Central memory CD8-positive, alpha-beta T cell (primary cell): ENCODE data around the gene TBC1D5.
"Not testable (repeated sequence)": the region's sequence is repeated elsewhere in the genome, so short reads cannot be mapped to it uniquely, and the experiment has no call there.

ENCODE experiments used
- ATAC-seq: fragments of 150-1000 bp; cut with Tn5 transposase; replicated peaks from 2 replicates; pipeline ENCODE4 v1.10.0; 2022; ENCODE audit warnings: mild to moderate bottlenecking, moderate FRiP score, moderate number of reproducible peaks; ENCODE audit not compliant: poor library complexity, severe bottlenecking; ENCODE audit errors: extremely low read depth
- DNase-seq, 2 donors: peaks; one replicate each; pipeline ENCODE4 v3.0.0; 2021; ENCODE audit warnings: low spot score in 2 of 2
- H3K27ac Mint-ChIP-seq: one replicate; pipeline ENCODE4 v1.8.0; 2022; ENCODE audit warnings: low read depth, mild to moderate bottlenecking, moderate library complexity, mixed read lengths
- H3K27me3 Mint-ChIP-seq: one replicate; pipeline ENCODE4 v1.8.0; 2022; ENCODE audit warnings: mixed read lengths
- H3K36me3 Mint-ChIP-seq: one replicate; pipeline ENCODE4 v1.8.0; 2022; ENCODE audit warnings: mild to moderate bottlenecking, moderate library complexity, mixed read lengths; ENCODE audit not compliant: insufficient read depth
- H3K4me1 Mint-ChIP-seq: one replicate; pipeline ENCODE4 v1.8.0; 2022; ENCODE audit warnings: mixed read lengths
- H3K4me3 Mint-ChIP-seq: one replicate; pipeline ENCODE4 v1.8.0; 2022; ENCODE audit warnings: mild to moderate bottlenecking, moderate library complexity, mixed read lengths
- H3K9me3 Mint-ChIP-seq: one replicate; pipeline ENCODE4 v1.8.0; 2022; ENCODE audit warnings: mixed read lengths

Gene TBC1D5

DNA sequence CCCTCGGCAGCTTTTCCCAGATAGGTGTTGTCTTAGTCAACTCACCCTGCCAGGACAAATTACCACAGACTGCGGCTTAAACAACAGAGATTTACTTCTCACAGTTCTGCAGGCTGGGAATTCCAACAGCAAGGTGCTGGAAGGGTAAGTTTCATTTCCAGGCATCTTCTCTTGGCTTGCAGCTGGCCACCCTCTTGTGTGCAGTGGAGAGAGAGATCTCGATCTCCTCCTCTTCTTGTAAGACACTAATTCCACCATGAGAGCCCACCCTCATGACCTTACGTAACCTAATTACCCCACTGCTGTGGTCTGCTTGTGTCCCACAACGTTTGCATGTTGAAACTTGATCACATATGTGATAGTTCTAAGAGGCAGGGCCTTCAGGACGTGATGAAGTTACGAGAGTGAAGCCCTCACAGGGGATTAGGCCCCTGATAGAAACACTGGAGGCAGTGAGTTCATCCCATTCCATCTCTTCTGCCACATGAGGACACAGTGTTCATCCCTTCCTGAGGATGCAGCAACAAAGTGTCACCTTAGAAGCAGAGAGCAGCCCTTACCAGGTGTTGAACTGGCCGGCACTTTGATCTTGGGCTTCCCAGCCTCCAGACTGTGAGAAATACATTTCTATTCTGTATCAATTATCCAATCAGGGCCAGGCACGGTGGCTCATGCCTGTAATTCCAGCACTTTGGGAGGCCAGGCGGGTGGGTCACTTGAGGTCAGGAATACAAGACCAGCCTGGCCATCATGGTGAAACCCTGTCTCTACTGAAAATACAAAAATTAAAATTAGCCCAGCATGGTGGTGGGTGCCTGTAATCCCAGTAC, 609.9 kb downstream of the TBC1D5 start:
- Mint-ChIP-seq H3K4me3 (no peak overlapping the region), H3K27me3 (no peaks in the 10 kb centered on the region), H3K9me3 (no peaks in the 10 kb centered on the region), H3K27ac (no peak overlapping the region), H3K4me1 (peaks cover 13% of the 10 kb centered on the region), H3K36me3 (no peaks in the 10 kb centered on the region)
- no peak for ATAC-seq
- DNase-seq = no peak

DNA sequence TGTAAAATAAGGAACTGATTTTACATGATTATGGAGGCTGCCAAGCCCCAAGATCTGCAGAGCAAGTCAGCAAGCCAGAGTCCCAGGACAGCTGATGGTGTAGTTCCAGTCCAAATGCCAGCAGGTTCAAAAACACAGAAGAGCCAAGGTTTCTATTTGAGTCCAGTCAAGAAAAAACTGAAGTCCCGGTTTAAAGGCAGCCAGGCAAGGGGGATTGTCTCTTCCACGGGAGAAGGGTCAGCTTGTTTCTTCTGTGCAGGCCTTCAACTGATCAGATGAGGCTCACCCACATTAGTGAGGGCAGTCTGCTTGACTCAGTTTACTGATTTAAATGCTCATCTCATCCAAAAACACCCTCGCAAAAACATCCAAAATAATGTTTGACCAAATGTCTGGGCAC, 611.5 kb downstream of the TBC1D5 start:
- ATAC-seq (no peak), DNase-seq (no peak)
- Mint-ChIP-seq H3K27me3 (no peaks in the 10 kb centered on the region), H3K4me1 (peaks cover 13% of the 10 kb centered on the region), H3K9me3 (no peaks in the 10 kb centered on the region), H3K36me3 (no peaks in the 10 kb centered on the region), H3K27ac (no peak overlapping the region), H3K4me3 (no peak overlapping the region)

DNA sequence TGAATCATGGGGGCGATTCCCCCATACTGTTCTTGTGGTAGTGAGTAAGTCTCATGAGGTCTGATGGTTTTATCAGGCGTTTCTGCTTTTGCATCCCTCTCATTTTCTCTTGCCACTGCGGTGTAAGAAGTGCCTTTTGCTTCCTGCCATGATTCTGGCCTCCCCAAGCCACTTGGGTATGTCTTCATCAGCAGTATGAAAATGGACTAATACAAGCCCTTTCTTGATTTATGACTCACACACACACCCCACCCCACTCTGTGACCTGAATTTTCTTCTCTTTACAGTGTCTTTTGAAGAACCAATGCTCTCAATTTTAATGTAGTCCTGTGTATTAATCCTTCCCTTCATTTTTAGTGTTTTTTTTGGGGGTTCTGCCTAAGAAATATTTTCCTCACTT, 612.9 kb downstream of the TBC1D5 start:
- peaks cover 13% of the 10 kb centered on the region for H3K4me1 Mint-ChIP-seq
- no peaks in the 10 kb centered on the region for H3K36me3 Mint-ChIP-seq
- DNase-seq = no peak
- no peaks in the 10 kb centered on the region for H3K9me3 Mint-ChIP-seq
- no peak overlapping the region for H3K27ac Mint-ChIP-seq
- no peak overlapping the region for H3K4me3 Mint-ChIP-seq
- H3K27me3 Mint-ChIP-seq = no peaks in the 10 kb centered on the region
- ATAC-seq = no peak

DNA sequence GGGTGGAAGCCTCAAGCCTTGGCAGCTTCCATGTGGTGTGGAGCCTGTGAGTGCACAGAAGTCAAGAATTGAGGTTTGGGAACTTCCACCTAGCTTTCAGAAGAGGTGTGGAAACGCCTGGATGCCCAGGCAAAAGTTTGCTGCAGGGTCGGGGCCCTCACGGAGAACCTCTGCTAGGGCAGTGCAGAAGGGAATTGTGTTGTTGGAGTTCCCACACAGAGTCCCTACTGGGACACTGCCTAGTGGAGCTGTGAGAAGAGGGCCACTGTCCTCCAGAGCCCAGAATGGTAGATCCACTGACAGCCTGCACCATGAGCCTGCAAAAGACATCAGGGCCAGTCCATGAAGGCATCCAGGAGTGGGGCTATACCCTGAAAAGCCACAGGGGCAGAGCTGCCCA, 613.8 kb downstream of the TBC1D5 start:
- not testable (repeated sequence) for H3K27me3 Mint-ChIP-seq, H3K4me3 Mint-ChIP-seq, H3K9me3 Mint-ChIP-seq, H3K36me3 Mint-ChIP-seq, DNase-seq, H3K27ac Mint-ChIP-seq, ATAC-seq
- peaks cover 13% of the 10 kb centered on the region for H3K4me1 Mint-ChIP-seq

DNA sequence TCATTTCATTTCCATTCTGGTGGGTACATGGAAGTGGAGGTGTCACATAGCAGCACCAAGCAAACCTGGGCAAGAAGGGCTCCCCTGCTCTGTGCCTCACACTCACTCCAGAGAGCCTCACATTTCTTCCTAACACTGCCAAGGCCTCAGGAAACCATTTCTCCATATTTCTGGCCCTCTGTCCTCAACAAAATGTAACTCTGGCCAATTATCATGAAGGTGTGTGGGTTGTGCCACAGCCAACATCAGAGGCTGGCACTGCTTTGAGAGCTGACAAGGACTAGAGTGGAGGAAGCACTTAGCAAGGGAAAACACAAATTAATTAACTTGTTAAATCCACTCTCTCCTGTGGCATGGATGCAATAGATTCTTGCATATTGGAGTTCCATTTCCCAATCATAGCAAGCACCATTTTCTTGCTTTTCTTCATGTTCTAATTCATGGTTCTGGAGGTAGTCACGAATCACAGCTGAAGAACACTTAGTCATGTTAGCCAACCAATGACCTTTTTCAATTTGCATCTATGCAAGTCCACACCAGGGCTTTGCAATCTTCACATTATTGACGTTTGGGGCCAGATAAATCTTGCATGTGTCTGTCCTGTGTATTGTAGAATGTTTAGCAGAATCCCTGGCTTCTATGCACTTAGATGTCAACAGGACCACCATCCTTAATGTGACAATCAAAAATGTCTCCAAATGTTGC, 616.5 kb downstream of the TBC1D5 start:
- peaks cover 8% of the 10 kb centered on the region for H3K4me1 Mint-ChIP-seq
- no peak overlapping the region for H3K27ac Mint-ChIP-seq
- no peaks in the 10 kb centered on the region for H3K27me3 Mint-ChIP-seq
- H3K4me3 Mint-ChIP-seq = no peak overlapping the region
- no peak for ATAC-seq
- no peaks in the 10 kb centered on the region for H3K36me3 Mint-ChIP-seq
- H3K9me3 Mint-ChIP-seq = no peaks in the 10 kb centered on the region
- DNase-seq = no peak

DNA sequence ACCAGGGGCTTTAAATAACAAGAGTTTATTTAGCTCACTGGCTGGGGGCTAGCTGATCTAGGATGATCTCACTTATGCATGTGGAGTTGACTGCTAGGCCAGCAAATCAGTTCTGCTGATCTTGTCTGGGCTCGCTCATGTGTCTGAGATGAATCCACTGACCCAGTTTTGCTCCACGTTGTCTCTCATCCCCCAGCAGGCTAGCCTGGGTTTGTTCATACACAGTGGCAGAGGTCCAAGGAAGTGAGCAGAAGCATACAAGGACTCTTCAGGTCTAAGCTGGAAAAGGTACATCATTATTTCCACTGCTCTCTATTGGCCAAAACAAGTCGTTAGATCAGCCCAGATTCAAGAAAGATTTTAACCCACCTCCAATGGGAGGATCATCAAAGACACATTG, 619.7 kb downstream of the TBC1D5 start:
- Mint-ChIP-seq H3K36me3 (no peaks in the 10 kb centered on the region), H3K27me3 (no peaks in the 10 kb centered on the region), H3K9me3 (no peaks in the 10 kb centered on the region), H3K27ac (no peak overlapping the region), H3K4me3 (no peak overlapping the region), H3K4me1 (no peaks in the 10 kb centered on the region)
- ATAC-seq (no peak), DNase-seq (no peak)

DNA sequence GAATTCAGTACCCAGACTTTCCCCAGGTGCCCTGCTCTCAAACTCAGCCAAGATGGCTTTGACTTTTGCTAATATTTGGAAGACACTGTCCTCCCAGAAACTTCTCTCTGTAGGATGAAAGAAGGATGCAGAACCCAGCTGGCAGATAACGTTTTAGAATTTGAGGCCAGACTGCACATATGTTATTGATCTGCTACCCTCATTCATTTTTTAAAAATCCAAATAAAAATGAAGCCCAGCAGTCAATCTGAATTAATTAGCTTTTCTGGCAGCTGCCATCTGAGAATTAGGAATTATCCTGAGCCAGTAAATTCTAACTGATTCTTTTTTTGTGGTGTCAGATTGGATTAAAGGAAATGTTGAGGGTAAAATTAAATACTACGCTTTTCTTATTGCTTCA, 621.1 kb downstream of the TBC1D5 start:
- DNase-seq = no peak
- Mint-ChIP-seq H3K9me3 (no peaks in the 10 kb centered on the region), H3K27ac (no peak overlapping the region), H3K4me1 (no peaks in the 10 kb centered on the region), H3K36me3 (no peaks in the 10 kb centered on the region), H3K4me3 (no peak overlapping the region), H3K27me3 (no peaks in the 10 kb centered on the region)
- no peak for ATAC-seq

DNA sequence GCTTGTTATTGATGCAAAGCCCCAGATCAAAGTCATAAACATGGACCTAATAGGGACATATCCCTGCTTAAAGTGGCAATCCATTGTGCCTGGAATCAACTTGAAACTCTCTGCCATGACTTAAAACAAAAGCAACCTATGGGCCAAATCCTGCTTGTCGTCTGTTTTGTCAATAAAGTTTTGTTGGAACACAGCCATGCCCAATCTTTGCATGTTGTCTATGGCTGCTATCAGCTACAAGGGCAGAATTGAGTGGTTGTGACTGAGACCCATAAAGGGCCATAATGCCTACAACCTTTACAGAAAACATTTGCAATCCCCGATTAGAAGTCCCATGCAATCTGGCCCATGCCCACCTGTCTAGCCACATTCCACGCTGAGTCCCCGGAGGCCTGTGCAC, 622.3 kb downstream of the TBC1D5 start:
- H3K27ac Mint-ChIP-seq = no peak overlapping the region

DNA sequence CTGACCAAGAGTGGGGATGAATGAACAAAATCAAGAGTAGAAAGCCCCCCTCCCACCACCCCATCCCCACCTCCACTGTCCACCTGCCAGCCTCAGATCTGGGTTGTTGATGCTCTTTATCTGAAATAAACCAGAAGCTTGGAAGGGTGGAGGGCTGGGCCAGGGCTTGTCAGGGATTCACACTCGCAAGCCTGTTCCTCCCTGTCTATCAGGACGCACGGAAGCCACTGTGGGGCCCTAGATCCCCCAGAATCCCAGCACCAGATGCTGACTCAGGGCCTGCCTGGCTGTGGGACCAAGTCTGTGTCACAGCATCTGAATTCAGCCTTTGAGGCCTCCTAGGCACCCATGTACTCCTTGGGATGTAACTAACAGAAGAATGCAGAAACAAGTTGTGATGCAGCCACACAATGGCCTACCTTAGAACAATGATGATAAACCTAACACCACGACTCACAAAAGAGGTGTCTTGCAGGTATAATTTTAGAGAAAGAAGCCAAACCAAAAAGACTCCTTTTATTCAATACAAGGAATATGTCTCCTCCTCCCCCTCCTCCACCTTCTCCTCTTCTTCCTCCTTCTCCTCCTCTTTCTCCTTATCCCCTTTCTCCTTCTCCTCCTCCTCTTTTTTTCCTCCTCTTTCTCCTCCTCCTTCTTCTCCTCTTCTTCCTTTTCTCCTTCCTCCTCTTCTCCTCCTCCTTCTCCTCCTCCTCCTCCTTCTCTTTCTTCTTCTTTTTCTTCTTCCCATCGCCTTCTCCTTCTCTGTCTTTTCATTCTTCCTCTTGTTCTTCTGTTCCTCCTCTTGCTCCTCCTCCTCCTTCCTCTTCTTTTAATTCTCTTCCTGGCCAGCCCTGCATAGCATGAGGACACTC, 623.0 kb downstream of the TBC1D5 start:
- no peak for ATAC-seq
- Mint-ChIP-seq H3K27ac (no peak overlapping the region), H3K27me3 (no peaks in the 10 kb centered on the region), H3K4me3 (no peak overlapping the region), H3K36me3 (no peaks in the 10 kb centered on the region), H3K4me1 (no peaks in the 10 kb centered on the region), H3K9me3 (no peaks in the 10 kb centered on the region)
- DNase-seq = no peak

More for the DNA sequence above, 622.3 kb downstream of the TBC1D5 start:
- no peaks in the 10 kb centered on the region for H3K27me3 Mint-ChIP-seq
- H3K36me3 Mint-ChIP-seq = no peaks in the 10 kb centered on the region
- DNase-seq (no peak), ATAC-seq (no peak)
- no peaks in the 10 kb centered on the region for H3K9me3 Mint-ChIP-seq
- no peak overlapping the region for H3K4me3 Mint-ChIP-seq
- no peaks in the 10 kb centered on the region for H3K4me1 Mint-ChIP-seq

DNA sequence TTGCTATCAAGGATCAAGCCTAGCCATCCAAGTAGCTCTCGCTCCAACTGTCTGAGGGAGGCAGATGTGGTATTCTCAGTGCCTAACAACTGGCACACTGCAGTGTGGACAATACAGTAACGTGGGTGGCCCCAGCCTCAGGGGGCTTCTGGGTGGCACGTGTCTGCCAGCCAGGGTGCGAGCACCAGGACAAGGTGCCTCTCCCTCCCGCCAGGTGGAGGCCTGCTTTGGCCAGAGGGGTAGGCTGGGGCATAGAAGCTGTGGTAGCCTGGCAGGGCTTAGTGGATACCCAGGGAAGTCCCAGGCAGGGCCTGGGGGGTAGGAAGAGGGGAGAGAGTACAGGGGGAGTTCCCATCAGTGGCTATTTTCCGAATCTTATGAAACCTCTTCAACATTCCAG, 623.7 kb downstream of the TBC1D5 start:
- ATAC-seq = no peak
- H3K9me3 Mint-ChIP-seq = no peaks in the 10 kb centered on the region
- no peak for DNase-seq
- no peak overlapping the region for H3K4me3 Mint-ChIP-seq
- H3K27ac Mint-ChIP-seq = no peak overlapping the region
- no peaks in the 10 kb centered on the region for H3K36me3 Mint-ChIP-seq
- no peaks in the 10 kb centered on the region for H3K4me1 Mint-ChIP-seq
- H3K27me3 Mint-ChIP-seq = no peaks in the 10 kb centered on the region

DNA sequence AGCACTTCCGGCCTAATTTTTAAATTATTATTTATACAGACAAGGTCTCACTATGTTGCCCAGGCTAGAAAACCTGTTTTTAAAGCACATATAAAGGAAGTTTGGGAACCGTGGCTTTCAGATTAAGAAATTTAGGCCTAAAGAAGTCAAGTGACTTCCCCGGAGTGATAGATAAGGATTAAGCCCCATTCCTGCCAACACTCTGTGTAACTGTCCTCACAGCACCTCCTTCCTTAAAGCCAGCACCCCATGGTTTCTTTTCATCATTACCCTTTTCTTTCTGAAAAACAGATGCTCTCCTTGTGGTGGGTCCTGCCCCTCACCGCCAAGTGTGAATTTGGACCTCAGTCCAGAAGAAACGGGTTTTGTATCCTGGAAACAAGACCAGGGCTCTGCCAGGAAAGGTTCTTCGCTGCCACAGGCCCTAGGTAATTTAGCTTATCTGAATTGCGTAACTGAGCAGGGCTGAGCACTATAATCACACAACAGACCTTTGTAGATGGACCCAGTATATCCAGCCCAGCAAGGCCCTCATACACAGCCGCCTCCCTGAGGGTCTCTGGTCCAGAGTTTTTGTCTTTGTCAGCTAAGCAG, 626.3 kb downstream of the TBC1D5 start:
- DNase-seq (no peak), ATAC-seq (no peak)
- Mint-ChIP-seq H3K9me3 (no peaks in the 10 kb centered on the region), H3K27ac (no peak overlapping the region), H3K27me3 (no peaks in the 10 kb centered on the region), H3K4me3 (no peak overlapping the region), H3K4me1 (no peaks in the 10 kb centered on the region), H3K36me3 (no peaks in the 10 kb centered on the region)

DNA sequence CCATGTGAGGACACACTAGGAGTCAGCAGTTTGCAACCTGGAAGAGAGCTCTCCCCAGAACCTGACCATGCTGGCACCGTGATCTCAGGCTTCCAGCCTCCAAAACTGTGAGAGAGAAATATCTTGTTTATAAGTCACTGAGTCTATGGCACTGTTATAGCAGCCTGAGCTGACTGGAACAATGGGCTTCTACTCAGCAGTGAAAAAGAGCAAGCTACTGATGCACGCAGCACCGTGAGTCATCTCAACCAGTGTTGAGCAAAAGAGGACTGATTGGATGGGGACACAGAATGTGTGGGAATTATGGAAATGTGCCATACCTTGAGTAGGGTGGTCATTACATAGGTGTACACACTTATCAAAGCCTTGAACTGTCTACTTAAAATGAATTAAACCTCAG, 627.2 kb downstream of the TBC1D5 start:
- Mint-ChIP-seq H3K36me3 (no peaks in the 10 kb centered on the region), H3K27me3 (no peaks in the 10 kb centered on the region), H3K27ac (no peak overlapping the region), H3K4me3 (no peak overlapping the region), H3K4me1 (no peaks in the 10 kb centered on the region), H3K9me3 (no peaks in the 10 kb centered on the region)
- DNase-seq (no peak), ATAC-seq (no peak)
